GM12865 (cell line): Measurements from ENCODE around the gene OPRD1.
"Not testable (repeated sequence)": the region's sequence is repeated elsewhere in the genome, so short reads cannot be mapped to it uniquely, and the experiment has no call there.

ENCODE experiments used
- DNase-seq: peaks from one replicate; pipeline ENCODE4 v3.0.0; 2010; ENCODE audit warnings: low read depth
- H3K4me3 ChIP-seq: 2 replicates; pipeline ENCODE4 v1.5.1; 2011; ENCODE audit warnings: mild to moderate bottlenecking, low read depth, low read length, control low read depth
- CTCF ChIP-seq: IDR thresholded peaks from 2 replicates; pipeline ENCODE4 v1.5.1; 2011; ENCODE audit warnings: low read length, control low read depth, low read depth, inconsistent platforms; ENCODE audit not compliant: insufficient read depth; ENCODE audit errors: missing control alignments

The OPRD1 gene

GRCh38 chr1:28813931-28814465 is 2.0 kb downstream of the OPRD1 start:
- H3K4me3 ChIP-seq = no peak overlapping the region
- TF ChIP-seq CTCF = no peak
- DNase-seq = no peak

- no peak for DNase-seq
- H3K4me3 ChIP-seq = no peak overlapping the region
- TF ChIP-seq CTCF = no peak
Measured at GRCh38 chr1:28815533-28816185, 3.7 kb downstream of the OPRD1 start.

GRCh38 chr1:28817133-28817532 is 5.2 kb downstream of the OPRD1 start:
- H3K4me3 ChIP-seq = no peak overlapping the region
- DNase-seq = no peak
- TF ChIP-seq CTCF = no peak

GRCh38 chr1:28819020-28819419 is 7.0 kb downstream of the OPRD1 start:
- DNase-seq = no peak
- H3K4me3 ChIP-seq = no peak overlapping the region
- TF ChIP-seq CTCF = no peak

GRCh38 chr1:28822799-28823198 is 10.8 kb downstream of the OPRD1 start:
- no peak for DNase-seq
- no peak overlapping the region for H3K4me3 ChIP-seq
- TF ChIP-seq CTCF = no peak

- DNase-seq, H3K4me3 ChIP-seq: not testable (repeated sequence)
Measured at GRCh38 chr1:28824061-28824460, 12.1 kb downstream of the OPRD1 start.

GRCh38 chr1:28828227-28828858 is 16.4 kb downstream of the OPRD1 start:
- DNase-seq, H3K4me3 ChIP-seq: not testable (repeated sequence)

GRCh38 chr1:28830814-28831213 is 18.8 kb downstream of the OPRD1 start:
- TF ChIP-seq CTCF = no peak
- H3K4me3 ChIP-seq = no peak overlapping the region
- no peak for DNase-seq
